Body of pancreas (tissue), 4 donors: ENCODE data around the gene PLCB1.

Experiments used
- CTCF ChIP-seq, 7 experiments: fragments of 450-650 bp in 4 of 7; fragments of 200-600 bp in 3 of 7; sonication (generic) in 3 of 7; IDR thresholded peaks; one replicate each; pipeline ENCODE4 v1.5.1; 2016 to 2019; ENCODE audit warnings: antibody characterized with exemption in 7 of 7
- POLR2A ChIP-seq, 3 donors: fragments of 450-650 bp; IDR thresholded peaks; one replicate each; pipeline ENCODE4 v1.6.1; 2016; ENCODE audit warnings: antibody characterized with exemption in 3 of 3, mild to moderate bottlenecking in 2 of 3

- no peak for TF ChIP-seq CTCF (IDR thresholded peaks at IDR 0.05)
- TF ChIP-seq POLR2A (IDR thresholded peaks at IDR 0.05): no peak
Observed at GRCh38 chr20:8470156-8470555, 338.1 kb downstream of the PLCB1 start.
